Measurements from ENCODE around the gene TCF15. TPM values are rescaled to one million over a fixed set of nuclear protein-coding genes. Genes with fewer than 3 reads are reported as not detected.

The TCF15 gene
- total and polyA plus RNA-seq, 9 donors: 0.15 to 0.75 (median 0.30) TPM; not detected in 2

DNA sequence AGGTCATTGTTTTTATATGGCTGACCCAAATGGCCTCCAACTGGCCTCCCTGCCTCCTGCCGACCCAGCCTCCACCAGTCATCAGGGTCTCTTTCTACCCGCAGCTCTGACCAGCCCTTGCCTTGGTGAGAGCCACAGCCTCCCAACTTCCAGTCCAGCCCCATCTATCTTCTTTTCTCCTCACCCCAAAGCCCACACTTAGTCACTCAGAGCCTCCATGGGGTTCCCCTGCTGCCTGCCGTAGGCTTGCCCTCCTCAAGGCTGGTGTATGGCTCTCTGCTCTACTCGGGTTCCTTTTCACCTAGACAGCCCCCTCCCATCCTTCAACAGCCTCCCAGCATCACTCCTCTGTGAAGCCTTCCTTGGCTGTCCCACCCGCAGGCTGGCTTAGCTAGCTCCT lies 18.2 kb downstream of the TCF15 start:
- no peak overlapping the region for H3K4me3 ChIP-seq
- DNase-seq: no peak
- no peaks in the 10 kb centered on the region for H3K27me3 ChIP-seq
- H3K9me3 ChIP-seq: no peaks in the 10 kb centered on the region
- H3K27ac ChIP-seq: no peak overlapping the region
- no peaks in the 10 kb centered on the region for H3K36me3 ChIP-seq
- WGBS, 3 donors: 70 to 80% (median 74%) methylated on average over 5 of the region's 5 CpGs
- H3K4me1 ChIP-seq (ENCODE audit: insufficient read depth): no peaks in the 10 kb centered on the region
- no peak for TF ChIP-seq POLR2A (IDR thresholded peaks at IDR 0.05)
- TF ChIP-seq EP300 (IDR thresholded peaks at IDR 0.05): no peak
- TF ChIP-seq, protein P1, sequence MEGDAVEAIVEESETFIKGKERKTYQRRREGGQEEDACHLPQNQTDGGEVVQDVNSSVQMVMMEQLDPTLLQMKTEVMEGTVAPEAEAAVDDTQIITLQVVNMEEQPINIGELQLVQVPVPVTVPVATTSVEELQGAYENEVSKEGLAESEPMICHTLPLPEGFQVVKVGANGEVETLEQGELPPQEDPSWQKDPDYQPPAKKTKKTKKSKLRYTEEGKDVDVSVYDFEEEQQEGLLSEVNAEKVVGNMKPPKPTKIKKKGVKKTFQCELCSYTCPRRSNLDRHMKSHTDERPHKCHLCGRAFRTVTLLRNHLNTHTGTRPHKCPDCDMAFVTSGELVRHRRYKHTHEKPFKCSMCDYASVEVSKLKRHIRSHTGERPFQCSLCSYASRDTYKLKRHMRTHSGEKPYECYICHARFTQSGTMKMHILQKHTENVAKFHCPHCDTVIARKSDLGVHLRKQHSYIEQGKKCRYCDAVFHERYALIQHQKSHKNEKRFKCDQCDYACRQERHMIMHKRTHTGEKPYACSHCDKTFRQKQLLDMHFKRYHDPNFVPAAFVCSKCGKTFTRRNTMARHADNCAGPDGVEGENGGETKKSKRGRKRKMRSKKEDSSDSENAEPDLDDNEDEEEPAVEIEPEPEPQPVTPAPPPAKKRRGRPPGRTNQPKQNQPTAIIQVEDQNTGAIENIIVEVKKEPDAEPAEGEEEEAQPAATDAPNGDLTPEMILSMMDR (IDR thresholded peaks at IDR 0.05): no peak
- intact Hi-C loops (cut with DNase I): no loop called here

DNA sequence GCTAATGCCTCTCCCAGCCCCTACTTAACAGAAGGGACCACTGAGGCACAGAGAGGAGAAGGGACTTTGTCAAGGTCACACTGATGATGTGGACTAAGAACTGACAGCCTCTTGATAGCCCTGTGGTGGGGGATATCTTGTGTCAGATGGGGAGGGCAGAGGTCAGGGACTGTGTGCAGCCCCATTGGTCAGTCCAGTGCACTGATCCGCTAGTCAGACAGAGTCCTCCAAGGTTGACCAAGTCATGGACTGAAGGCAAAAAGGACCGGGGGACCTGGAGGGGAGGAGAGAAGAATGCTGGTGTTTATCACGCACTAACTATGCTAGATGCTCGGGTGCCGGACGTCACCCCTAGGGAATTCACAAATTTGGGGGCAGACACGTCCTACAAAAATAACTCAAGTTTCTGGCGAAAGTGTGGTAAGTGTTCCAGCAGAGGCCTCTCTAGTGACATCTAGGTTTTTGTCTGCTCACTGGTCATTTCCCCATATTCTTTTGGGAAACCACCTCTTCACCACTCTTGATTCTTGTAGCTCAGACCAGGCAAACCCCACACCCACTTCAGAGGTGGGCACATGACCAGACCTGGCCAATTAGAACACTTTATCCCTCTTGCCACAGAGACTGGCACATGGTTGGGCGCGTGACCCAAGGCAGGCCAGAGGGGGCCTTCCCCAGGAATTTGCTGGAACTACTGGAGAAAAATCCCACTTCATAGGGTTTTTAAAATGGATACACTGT lies 21.0 kb downstream of the TCF15 start:
- TF ChIP-seq, protein P1 (IDR thresholded peaks at IDR 0.05): no peak
- intact Hi-C loops (cut with DNase I): no loop called here
- no peak for DNase-seq
- no peaks in the 10 kb centered on the region for H3K4me1 ChIP-seq (ENCODE audit: insufficient read depth)
- no peaks in the 10 kb centered on the region for H3K36me3 ChIP-seq
- no peaks in the 10 kb centered on the region for H3K9me3 ChIP-seq
- no peak overlapping the region for H3K4me3 ChIP-seq
- WGBS, 3 donors: 78 to 80% (median 80%) methylated on average over 10 of the region's 10 CpGs
- H3K27me3 ChIP-seq: no peaks in the 10 kb centered on the region
- no peak overlapping the region for H3K27ac ChIP-seq

DNA sequence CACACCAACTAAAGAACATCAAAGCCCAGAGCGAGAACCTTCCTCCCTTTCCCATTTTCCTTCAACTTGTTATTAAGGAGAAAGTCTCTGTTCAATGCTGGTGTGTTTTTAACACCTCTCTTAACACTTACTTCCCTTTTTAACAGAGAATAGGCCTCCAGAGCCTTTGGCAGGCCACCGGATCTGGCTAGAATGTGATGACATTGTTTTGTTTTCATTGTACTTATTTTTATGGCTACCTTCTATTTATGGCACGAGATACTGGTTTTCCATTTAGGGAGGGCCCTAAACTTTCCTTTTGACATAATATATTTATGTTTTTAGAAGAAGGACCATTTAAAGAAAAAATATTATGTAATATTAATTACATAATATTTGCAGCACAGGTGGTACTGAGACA lies 21.6 kb downstream of the TCF15 start:
- intact Hi-C loops (cut with DNase I): no loop called here
- Histone ChIP-seq H3K27me3 (no peaks in the 10 kb centered on the region), H3K9me3 (no peaks in the 10 kb centered on the region), H3K4me1 (ENCODE audit: insufficient read depth) (no peaks in the 10 kb centered on the region), H3K4me3 (no peak overlapping the region), H3K27ac (no peak overlapping the region), H3K36me3 (no peaks in the 10 kb centered on the region)
- 28 to 41% (median 35%) methylated on average over 3 of the region's 3 CpGs for WGBS, 3 donors
- DNase-seq: no peak
- no peak for TF ChIP-seq POLR2A (IDR thresholded peaks at IDR 0.05)
- TF ChIP-seq, protein P1 (IDR thresholded peaks at IDR 0.05): no peak
- TF ChIP-seq EP300 (IDR thresholded peaks at IDR 0.05): no peak

DNA sequence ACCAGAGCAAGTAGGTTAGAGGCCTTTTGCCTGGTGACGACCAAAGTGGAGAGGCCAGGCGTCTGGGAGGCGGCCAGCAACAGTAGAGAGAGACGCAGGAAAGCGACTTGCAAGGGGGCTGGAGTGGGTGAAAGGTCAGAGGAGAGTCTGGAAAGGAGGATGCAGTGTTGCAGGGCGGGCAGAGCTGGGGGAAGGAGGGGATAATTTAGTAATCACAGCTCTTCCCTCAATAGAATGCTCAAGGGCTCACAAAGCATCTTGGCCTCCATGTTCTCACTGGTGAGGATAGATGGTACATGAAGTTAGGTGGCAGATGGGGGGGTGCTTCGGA lies 25.2 kb downstream of the TCF15 start:
- no peaks in the 10 kb centered on the region for H3K27me3 ChIP-seq
- no peaks in the 10 kb centered on the region for H3K4me1 ChIP-seq (ENCODE audit: insufficient read depth)
- H3K4me3 ChIP-seq: no peak overlapping the region
- WGBS, 3 donors: 73 to 77% (median 73%) methylated on average over 7 of the region's 7 CpGs
- TF ChIP-seq, protein P1 (IDR thresholded peaks at IDR 0.05): no peak
- TF ChIP-seq EP300 (IDR thresholded peaks at IDR 0.05): no peak
- TF ChIP-seq POLR2A (IDR thresholded peaks at IDR 0.05): no peak
- intact Hi-C loops (cut with DNase I): no loop called here
- no peak for DNase-seq
- H3K36me3 ChIP-seq: no peaks in the 10 kb centered on the region
- H3K27ac ChIP-seq: no peak overlapping the region
- no peaks in the 10 kb centered on the region for H3K9me3 ChIP-seq

All from ovary (tissue), 9 donors.